ENCODE data around the gene CFDP1. TPM values are rescaled to one million over a fixed set of nuclear protein-coding genes. Genes with fewer than 3 reads are reported as not detected.
"Not testable (repeated sequence)": the region's sequence is repeated elsewhere in the genome, so short reads cannot be mapped to it uniquely, and the experiment has no call there.

The CFDP1 gene
- total and polyA plus RNA-seq, 2 of the 13 experiments (the other 11 are each of a cell fraction or from before 2014, with no cell fraction given), result 78.6 to 153 TPM

GRCh38 chr16:75463389-75464121, 30.3 kb upstream of the CFDP1 start (continued):
- TF ChIP-seq ATF2 (CRISPR knock-in tag; IDR thresholded peaks at IDR 0.05), result 0 out of 2 replicates have a peak, but pooled peaks have one; percentile 41
- 0 out of 2 replicates have a peak, but pooled peaks have one; percentile 26 for TF ChIP-seq ZBTB14 (CRISPR knock-in tag; IDR thresholded peaks at IDR 0.05)
- peak in 1 of 2 experiments; percentile 26; a peak in 1 of 4 replicates for TF ChIP-seq POLR2A (IDR thresholded peaks at IDR 0.05; ENCODE audit: insufficient read depth in 1 of 2, low read depth in 2 of 2, low read length in 2 of 2)
- TF ChIP-seq ZMAT3 (CRISPR knock-in tag; conservative IDR thresholded peaks at IDR 0.05), result peak; percentile 13; the same call in 1 of the 2 replicates
- peak; percentile 32; the same call in 1 of the 2 replicates for TF ChIP-seq NR2F6 (IDR thresholded peaks at IDR 0.05)
- TF ChIP-seq NR2F6 (CRISPR knock-in tag; IDR thresholded peaks at IDR 0.05), result not testable (repeated sequence)
- peak; percentile 66; the same call in 1 of the 2 replicates for TF ChIP-seq ZNF773 (CRISPR knock-in tag; IDR thresholded peaks at IDR 0.05; ENCODE audit: borderline replicate concordance)
- TF ChIP-seq FOXC1 (CRISPR knock-in tag; IDR thresholded peaks at IDR 0.05; ENCODE audit: borderline replicate concordance), result 0 out of 2 replicates have a peak, but pooled peaks have one; percentile 43
- TF ChIP-seq, protein P1, sequence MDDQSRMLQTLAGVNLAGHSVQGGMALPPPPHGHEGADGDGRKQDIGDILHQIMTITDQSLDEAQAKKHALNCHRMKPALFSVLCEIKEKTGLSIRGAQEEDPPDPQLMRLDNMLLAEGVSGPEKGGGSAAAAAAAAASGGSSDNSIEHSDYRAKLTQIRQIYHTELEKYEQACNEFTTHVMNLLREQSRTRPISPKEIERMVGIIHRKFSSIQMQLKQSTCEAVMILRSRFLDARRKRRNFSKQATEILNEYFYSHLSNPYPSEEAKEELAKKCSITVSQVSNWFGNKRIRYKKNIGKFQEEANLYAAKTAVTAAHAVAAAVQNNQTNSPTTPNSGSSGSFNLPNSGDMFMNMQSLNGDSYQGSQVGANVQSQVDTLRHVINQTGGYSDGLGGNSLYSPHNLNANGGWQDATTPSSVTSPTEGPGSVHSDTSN (CRISPR knock-in tag; IDR thresholded peaks at IDR 0.05; ENCODE audit: borderline replicate concordance), result 0 out of 2 replicates have a peak, but pooled peaks have one; percentile 52
- TF ChIP-seq ZNF263 (CRISPR knock-in tag; IDR thresholded peaks at IDR 0.05), result peak; percentile 41; the same call in 1 of the 2 replicates
- TF ChIP-seq ZNF414 (CRISPR knock-in tag; IDR thresholded peaks at IDR 0.05), result peak; percentile 74
- TF ChIP-seq ZNF572 (CRISPR knock-in tag; IDR thresholded peaks at IDR 0.05), result peak; percentile 48; the same call in 1 of the 2 replicates
- TF ChIP-seq ZNF597 (CRISPR knock-in tag; IDR thresholded peaks at IDR 0.05), result 0 out of 2 replicates have a peak, but pooled peaks have one; percentile 8
- TF ChIP-seq ZNF615 (CRISPR knock-in tag; IDR thresholded peaks at IDR 0.05; ENCODE audit: borderline replicate concordance), result peak; percentile 70; the same call in 1 of the 2 replicates
- TF ChIP-seq, protein P2, sequence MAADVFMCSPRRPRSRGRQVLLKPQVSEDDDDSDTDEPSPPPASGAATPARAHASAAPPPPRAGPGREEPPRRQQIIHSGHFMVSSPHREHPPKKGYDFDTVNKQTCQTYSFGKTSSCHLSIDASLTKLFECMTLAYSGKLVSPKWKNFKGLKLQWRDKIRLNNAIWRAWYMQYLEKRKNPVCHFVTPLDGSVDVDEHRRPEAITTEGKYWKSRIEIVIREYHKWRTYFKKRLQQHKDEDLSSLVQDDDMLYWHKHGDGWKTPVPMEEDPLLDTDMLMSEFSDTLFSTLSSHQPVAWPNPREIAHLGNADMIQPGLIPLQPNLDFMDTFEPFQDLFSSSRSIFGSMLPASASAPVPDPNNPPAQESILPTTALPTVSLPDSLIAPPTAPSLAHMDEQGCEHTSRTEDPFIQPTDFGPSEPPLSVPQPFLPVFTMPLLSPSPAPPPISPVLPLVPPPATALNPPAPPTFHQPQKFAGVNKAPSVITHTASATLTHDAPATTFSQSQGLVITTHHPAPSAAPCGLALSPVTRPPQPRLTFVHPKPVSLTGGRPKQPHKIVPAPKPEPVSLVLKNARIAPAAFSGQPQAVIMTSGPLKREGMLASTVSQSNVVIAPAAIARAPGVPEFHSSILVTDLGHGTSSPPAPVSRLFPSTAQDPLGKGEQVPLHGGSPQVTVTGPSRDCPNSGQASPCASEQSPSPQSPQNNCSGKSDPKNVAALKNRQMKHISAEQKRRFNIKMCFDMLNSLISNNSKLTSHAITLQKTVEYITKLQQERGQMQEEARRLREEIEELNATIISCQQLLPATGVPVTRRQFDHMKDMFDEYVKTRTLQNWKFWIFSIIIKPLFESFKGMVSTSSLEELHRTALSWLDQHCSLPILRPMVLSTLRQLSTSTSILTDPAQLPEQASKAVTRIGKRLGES (CRISPR knock-in tag; IDR thresholded peaks at IDR 0.05; ENCODE audit: borderline replicate concordance), result 0 out of 2 replicates have a peak, but pooled peaks have one; percentile 57

Data from HepG2 (cell line).